GM21381 (cell line): ENCODE measurements around the gene PLCD4.
A peak's percentile ranks its signal among the peaks of the same experiment; 100 is the strongest.

Experiments
- ATAC-seq: cut with Tn5 transposase; IDR thresholded peaks from one replicate; pipeline ENCODE4 v1.9.1; 2021; ENCODE audit warnings: mild to moderate bottlenecking, moderate library complexity; ENCODE audit not compliant: unreplicated experiment

Gene PLCD4

DNA sequence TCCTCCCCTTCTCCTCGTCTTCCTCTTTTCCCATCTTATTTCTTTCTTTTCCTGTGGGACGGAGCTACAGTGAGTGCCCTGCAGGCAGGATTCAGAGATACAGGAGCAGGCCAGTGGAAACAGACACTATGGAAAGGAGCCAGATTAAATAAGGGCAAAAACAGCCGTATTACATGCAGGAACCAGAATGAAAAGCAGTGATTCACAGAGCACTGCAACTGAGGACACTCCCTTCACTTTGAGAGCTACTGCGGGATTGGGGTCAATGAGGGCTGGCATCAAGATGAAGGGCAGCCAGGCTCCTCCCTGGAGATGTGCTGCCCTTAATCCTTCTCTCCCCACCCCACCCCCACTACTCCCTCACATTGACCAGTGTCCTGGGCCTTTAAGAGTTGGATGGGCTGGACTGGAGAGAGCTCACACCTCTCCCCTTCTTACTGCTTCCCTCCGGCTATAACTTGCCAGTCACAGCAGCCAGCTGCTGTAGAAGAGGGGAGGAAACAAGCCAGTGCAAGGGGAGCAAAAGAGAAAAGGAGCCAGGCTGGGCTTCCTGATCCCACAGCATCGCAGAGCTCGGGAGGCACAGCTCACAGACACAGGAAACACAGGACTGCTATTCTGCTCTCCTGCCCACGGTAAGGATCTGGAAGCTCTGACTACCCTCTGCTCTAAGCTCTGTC is at the start of gene PLCD4:
PLCD4 (plus strand) TSS at position 464 of the 680 bp plus-strand sequence. CDS start 7,841 bp downstream, outside the sequence.
- no peak for ATAC-seq

DNA sequence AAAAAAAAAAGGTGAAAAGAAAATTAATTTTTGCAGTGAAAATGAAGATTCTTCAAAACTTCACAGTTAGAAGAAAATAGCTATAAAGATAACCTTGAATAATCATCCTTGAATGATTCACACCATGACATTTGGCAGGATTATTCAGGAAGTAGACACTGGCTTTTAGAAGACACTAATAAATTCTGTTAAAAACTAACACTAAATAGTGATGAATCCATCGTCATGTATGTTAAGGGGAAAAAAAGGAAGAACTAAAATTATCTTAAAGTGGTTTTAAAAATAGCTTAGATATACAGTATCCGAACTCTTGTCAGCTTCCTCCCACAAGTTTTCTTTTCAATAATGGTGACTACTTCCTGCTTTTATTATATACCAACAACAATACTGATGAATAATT is 49.8 kb upstream of the PLCD4 start:
- ATAC-seq, result no peak

GRCh38 chr2:218558986-218559385 is 48.7 kb upstream of the PLCD4 start:
- ATAC-seq, result no peak

- ATAC-seq, result no peak
Observed at GRCh38 chr2:218564056-218564455, 43.6 kb upstream of the PLCD4 start.

- no peak for ATAC-seq
Observed at GRCh38 chr2:218566296-218566695, 41.4 kb upstream of the PLCD4 start.

- peak; percentile 32 for ATAC-seq
Observed at GRCh38 chr2:218567797-218568189, 39.9 kb upstream of the PLCD4 start.

GRCh38 chr2:218568190-218569037 is 39.3 kb upstream of the PLCD4 start, which contains the start of the genes CNOT9 and USP37:
Gene CNOT9, plus strand, starts transcription at chr2:218568839. Its CDS starts 116 bp downstream, at chr2:218568955.
Gene USP37, minus strand, starts transcription at chr2:218568351. Its CDS starts 9,698 bp downstream, at chr2:218558653.
- ATAC-seq, result peak; percentile 76

DNA sequence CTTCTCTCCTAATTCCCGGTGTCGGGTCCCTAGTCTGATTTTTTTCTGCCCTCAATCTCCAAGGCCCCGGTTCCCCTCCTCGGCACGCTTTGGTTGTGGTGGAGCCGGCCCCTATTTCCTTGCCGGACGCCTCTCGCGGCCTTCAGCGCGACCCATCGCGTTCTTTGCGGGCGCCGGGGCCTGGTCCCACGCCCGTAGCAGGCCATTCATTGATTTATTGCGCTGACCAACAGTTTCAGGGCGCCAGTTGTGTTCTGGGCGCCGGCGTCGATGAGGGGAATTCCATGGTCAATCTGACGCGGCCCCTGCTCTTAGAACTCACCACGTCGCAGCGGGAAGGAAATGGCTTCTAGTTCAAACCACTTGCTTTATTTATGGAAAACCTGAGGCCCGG is 38.7 kb upstream of the PLCD4 start:
- peak; percentile 33 for ATAC-seq

DNA sequence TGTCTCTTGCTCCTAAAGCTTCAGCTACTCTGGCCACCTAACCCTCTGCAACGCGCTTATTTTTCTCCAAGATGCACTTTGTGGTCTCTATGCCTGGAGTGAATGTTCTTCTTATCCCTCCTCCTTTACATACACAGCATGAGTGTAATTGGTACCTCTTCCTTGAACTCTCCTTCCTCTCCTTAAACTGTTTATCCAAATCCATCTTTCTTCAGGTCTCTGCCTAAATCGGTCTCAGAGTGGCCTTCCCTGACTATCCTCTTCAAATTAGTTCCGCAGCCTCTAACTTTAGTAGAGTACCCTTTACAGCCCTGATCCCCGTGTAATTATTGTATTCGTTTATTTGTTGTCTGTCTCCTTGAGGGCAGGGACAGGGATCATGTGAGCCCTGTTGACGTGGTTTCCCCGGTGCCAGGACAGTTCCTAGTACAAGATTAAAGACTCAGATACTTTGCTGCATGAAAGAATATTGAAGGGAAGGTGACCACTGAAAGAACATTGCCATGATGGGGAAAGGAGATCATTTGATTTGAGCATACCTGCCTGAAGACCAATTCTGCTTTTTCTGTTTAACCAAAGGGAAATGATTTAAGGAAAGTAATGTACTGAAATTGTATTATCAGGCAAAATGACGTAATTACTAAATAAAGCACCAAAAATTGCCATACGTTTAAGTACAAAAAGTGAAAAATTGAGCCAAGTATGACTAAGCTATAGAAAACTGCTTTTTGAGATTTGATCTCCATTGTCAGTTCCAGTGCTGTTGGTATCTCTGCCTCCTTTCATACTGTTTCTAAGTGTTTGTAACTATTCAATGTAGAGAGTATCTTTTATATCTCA is 37.8 kb upstream of the PLCD4 start:
- no peak for ATAC-seq

GRCh38 chr2:218570850-218571249 is 36.8 kb upstream of the PLCD4 start:
- ATAC-seq, result no peak

GRCh38 chr2:218576854-218577253 is 30.8 kb upstream of the PLCD4 start:
- ATAC-seq, result no peak

DNA sequence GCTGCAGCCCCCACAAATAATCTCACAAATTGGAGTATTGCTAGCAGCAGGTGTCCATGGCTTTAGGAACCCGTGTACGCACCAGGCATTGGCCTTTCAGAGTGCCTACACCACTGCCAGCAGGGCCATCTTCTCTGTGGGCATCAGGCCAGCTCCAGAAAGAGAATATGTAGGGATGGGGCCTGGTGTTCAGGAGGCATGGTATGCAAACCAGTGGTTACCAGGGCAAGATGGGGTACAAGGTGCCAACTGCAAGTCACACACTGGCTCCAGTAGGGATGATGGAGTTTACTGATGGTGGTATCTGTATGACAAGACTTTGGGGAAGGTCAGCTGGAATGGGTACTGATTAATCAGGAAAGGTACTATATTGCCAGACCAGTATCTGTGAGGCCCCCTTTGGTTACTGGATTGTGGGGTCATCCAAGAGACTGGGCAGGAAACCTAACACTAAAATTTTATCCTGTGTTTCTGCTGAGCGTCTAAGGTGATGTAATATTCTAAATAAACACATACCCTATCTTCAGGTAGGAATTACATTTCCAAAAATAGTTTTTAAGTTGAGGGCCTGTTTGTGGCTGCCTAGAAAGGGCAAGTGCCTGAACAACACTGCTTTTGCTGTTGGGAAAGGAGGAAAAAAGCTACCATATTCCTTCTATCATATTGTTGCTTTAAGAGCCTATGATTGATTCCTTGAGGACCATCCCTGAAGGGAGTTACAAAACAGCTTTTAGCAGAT is 30.0 kb upstream of the PLCD4 start:
- ATAC-seq, result no peak

- no peak for ATAC-seq
Observed at GRCh38 chr2:218578272-218578877, 29.3 kb upstream of the PLCD4 start.

DNA sequence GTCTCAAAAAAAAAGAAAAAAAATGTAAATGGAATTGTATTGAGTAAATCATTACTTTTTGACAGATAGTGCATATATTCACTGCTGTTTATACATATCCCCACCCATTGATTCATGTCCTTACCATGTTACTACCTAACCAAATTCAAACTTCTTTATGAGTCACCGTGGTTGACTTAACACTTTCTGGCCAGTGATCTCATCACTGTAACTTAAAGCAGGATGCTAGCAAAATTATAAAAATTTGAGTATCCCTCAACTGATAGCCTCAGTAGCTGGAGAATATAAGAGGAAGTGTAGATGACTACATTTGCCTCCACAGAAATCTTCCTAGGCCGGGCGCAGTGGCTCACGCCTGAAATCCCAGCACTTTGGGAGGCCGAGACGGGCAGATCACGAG is 25.6 kb upstream of the PLCD4 start:
- peak; percentile 80 for ATAC-seq

GRCh38 chr2:218583983-218584850 is 23.5 kb upstream of the PLCD4 start:
- ATAC-seq, result no peak

DNA sequence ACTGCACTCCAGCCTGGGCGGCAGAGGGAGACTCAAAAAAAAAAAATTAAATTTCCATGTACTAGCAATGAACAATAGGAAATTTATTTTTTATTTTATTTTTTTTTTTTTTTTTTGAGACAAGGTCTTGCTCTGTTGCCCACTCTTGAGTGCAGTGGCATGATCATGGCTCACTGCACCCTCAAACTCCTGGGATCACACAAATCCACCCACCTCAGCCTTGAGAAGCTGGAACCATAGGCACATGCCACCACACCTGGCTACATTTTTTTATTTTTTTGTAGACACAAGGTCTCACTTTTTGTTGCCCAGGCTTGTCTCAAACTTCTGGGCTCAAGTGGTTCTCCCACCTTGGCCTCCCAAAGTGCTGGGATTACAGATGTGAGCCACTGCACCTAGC is 22.2 kb upstream of the PLCD4 start:
- ATAC-seq, result no peak

DNA sequence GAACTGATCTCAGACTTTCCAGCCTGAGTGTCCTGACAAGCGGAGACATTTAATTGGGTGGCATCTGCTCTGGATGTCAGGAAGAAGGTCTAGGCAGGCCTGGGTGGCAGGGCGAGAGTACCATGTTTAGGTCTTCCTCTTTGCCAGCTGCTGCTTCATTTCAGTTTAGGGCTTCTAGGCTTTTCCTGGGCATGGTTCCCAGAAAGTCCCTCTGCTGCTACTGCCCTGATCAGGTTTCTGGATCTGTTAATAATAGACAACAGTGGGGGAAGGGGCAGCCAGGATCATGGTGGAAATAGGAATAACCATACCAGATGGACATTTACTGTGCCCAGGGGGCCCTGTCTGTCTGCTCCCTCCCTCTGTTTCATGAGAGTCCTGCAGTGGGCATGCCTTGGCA is 2.3 kb upstream of the PLCD4 start:
- ATAC-seq, result no peak

DNA sequence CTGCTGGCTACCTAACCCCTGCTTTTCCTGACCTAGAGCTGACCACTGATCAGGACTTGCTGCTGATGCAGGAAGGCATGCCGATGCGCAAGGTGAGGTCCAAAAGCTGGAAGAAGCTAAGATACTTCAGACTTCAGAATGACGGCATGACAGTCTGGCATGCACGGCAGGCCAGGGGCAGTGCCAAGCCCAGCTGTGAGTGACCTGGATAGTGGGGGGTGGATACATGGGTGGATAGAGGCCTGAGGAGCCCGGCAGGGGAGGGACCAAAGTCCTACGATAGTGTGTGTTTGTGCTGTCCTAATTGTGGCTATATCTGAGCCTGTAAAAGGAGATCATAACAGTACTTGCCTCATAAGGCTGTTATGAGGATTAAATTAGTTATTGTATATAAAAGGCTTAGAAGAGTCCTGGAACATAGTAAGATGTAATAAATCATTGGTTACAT is 8.2 kb downstream of the PLCD4 start:
- no peak for ATAC-seq
